ENCODE measurements around the gene PRDM1.
"Not testable (repeated sequence)": the region's sequence is repeated elsewhere in the genome, so short reads cannot be mapped to it uniquely, and the experiment has no call there.

The PRDM1 gene

GRCh38 chr6:106143665-106144064 lies 57.5 kb downstream of the PRDM1 start:
- DNase-seq (ENCODE audit: insufficient read length, low spot score) (no peak), FAIRE-seq (no peak)
- TF ChIP-seq CTCF (IDR thresholded peaks at IDR 0.05; ENCODE audit: insufficient read depth, missing control alignments) = no peak

- TF ChIP-seq CTCF (IDR thresholded peaks at IDR 0.05; ENCODE audit: insufficient read depth, missing control alignments) = no peak
- FAIRE-seq (no peak), DNase-seq (ENCODE audit: insufficient read length, low spot score) (no peak)
Measured at GRCh38 chr6:106145144-106145543, 59.0 kb downstream of the PRDM1 start.

- FAIRE-seq (no peak), DNase-seq (ENCODE audit: insufficient read length, low spot score) (no peak)
- no peak for TF ChIP-seq CTCF (IDR thresholded peaks at IDR 0.05; ENCODE audit: insufficient read depth, missing control alignments)
Measured at GRCh38 chr6:106145741-106146227, 59.6 kb downstream of the PRDM1 start.

GRCh38 chr6:106146852-106147351 lies 60.8 kb downstream of the PRDM1 start:
- DNase-seq (ENCODE audit: insufficient read length, low spot score) = no peak
- TF ChIP-seq CTCF (IDR thresholded peaks at IDR 0.05; ENCODE audit: insufficient read depth, missing control alignments) = no peak
- FAIRE-seq = no peak

- DNase-seq (ENCODE audit: insufficient read length, low spot score) (no peak), FAIRE-seq (no peak)
- no peak for TF ChIP-seq CTCF (IDR thresholded peaks at IDR 0.05; ENCODE audit: insufficient read depth, missing control alignments)
Measured at GRCh38 chr6:106147476-106147875, 61.3 kb downstream of the PRDM1 start.

GRCh38 chr6:106149472-106150069 lies 63.4 kb downstream of the PRDM1 start:
- FAIRE-seq (no peak), DNase-seq (ENCODE audit: insufficient read length, low spot score) (no peak)
- no peak for TF ChIP-seq CTCF (IDR thresholded peaks at IDR 0.05; ENCODE audit: insufficient read depth, missing control alignments)

GRCh38 chr6:106152476-106152875 lies 66.3 kb downstream of the PRDM1 start:
- not testable (repeated sequence) for DNase-seq (ENCODE audit: insufficient read length, low spot score); FAIRE-seq
